ENCODE results near the gene TRMT44. TPM values are rescaled to one million over a fixed set of nuclear protein-coding genes. Genes with fewer than 3 reads are reported as not detected.
A peak's percentile ranks its signal among the peaks of the same experiment; 100 is the strongest.

Gene TRMT44
- total RNA-seq, 1 donor from 2014 or later, result 27.5 TPM

GRCh38 chr4:8514391-8514790 lies 73.8 kb downstream of the TRMT44 start:
- DNase-seq, result no peak

DNA sequence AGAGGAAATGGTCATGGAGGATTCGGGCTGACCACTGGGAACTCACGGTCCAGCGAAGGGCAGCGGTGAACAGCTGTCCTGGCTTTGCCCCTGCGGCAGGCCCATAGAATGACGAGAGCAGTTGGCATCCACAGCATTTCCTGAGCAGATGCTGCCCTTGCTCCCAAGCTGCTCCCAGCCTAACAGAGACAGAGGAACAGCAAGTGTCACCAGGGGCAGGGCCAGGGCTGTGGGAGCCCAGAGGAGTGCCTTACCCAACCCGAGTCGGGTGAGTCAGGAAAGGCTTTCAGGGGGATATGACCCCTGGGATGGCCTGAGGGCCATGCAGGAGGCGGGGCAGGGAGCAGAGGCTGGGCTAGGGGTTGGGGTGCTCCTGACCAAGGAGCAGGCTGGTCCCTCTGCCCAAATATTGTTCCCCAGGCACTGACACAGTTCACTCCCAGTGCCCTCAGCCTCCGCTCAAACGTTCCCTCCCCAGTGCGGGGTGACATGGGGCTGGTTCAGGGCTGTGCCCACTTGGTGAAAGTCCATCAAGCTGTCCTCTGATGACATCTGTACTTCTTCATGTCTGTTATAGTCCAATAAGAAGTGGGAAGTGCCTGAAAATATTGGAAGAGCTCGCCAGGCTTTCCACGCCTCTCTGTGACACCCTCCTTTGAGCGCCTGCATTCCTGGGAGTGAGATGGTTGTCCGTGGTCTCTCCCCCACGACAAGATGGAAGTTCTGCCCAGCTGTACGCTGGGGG lies 74.9 kb downstream of the TRMT44 start:
- peak; percentile 73 for DNase-seq

GRCh38 chr4:8516061-8516573 lies 75.5 kb downstream of the TRMT44 start:
- DNase-seq, result no peak

DNA sequence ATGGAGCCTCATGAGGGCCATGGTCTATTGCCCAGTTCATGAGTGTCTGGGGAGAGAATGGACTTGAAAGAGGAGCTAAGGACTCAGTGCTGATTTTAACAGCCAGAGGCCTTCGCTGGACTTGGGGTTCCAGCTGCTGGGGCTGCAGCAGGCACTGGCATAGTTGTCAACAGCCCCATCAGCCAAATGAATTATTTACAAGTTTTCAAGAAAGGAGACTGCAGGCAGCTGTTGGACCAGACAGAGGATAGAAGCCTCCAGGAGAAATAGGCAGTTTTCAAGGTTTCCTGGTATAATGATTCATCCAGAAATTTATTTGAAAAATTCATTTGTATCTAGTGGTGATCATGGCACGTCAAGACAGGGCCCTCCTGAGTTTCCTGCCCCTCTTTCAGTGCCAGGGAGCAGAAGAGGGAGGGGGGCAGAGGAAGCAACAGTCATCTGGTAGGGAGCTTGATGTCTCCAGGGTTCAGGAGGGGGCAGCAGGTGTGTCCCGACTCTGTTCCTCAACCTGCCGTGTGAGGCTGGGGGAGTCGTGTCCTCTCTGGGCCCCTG lies 76.5 kb downstream of the TRMT44 start:
- DNase-seq, result no peak

- DNase-seq, result no peak
These were observed 77.4 kb downstream of the TRMT44 start for GRCh38 chr4:8517946-8518345.

DNA sequence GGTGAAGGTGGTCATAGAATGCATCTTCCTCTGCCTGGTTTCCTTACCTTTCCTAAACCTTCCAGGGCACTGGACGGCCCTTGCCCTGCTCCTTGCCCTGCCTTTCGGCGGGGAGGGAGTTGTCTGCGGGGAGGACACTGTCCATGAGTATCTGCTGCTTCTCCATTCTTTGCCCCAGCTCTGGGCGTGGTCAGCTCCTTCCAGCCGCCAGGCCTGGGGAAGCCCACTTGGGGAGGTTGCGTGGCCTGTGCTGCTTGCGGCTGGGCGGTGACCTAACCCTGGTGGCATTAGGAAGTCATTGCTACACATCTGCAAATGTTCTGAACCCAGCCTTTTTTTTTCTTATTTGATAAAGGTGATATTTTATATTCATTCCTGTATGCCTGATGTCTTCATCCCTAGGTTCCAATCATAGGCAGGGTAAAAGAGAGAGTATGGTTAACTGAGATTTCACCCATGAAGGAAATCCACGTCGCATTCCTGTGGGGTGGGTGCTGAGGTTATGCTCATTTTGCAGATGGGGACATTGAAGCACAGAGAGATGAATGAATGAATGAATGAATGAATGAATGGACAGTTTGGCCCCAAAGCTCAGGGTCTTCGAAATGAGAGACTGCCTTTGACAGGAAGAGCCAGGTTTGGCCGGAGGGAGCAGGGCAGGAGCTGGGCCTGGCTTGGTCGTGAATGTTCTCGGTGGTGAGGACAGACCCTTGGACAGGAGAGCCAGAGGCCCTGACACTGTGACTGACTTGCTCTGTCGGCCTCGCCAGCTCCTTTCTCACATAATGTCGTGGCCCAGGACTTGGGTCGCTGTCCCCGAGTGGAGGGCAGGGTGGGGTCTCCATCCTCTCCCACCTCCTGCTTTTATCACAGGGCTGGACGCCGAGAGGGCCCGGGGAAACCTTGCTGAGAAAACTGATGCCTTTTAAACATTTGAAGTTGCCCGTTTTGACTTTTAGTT lies 81.9 kb downstream of the TRMT44 start:
- no peak for DNase-seq

GRCh38 chr4:8523175-8523574 lies 82.6 kb downstream of the TRMT44 start:
- no peak for DNase-seq

DNA sequence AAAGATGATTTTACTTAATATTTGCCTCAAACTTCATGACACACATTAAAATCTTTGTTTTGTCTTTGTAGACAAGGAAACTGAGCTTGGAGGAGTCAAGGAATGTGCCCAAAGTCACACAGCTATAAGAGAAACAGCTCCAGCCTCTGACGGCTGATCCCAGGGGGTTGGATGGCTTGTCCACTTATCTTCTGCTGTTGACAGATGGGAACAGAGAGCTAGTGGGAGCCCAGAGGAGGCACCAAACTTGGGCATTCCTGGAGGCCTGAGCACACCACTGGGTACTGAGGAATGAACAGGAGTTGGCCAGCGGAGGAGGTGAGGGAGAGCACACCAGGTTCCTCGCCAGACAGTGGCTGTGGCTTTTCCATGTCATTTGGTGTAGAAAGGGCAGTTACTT lies 83.2 kb downstream of the TRMT44 start:
- DNase-seq, result no peak

GRCh38 chr4:8524595-8525382 lies 84.2 kb downstream of the TRMT44 start:
- no peak for DNase-seq

DNA sequence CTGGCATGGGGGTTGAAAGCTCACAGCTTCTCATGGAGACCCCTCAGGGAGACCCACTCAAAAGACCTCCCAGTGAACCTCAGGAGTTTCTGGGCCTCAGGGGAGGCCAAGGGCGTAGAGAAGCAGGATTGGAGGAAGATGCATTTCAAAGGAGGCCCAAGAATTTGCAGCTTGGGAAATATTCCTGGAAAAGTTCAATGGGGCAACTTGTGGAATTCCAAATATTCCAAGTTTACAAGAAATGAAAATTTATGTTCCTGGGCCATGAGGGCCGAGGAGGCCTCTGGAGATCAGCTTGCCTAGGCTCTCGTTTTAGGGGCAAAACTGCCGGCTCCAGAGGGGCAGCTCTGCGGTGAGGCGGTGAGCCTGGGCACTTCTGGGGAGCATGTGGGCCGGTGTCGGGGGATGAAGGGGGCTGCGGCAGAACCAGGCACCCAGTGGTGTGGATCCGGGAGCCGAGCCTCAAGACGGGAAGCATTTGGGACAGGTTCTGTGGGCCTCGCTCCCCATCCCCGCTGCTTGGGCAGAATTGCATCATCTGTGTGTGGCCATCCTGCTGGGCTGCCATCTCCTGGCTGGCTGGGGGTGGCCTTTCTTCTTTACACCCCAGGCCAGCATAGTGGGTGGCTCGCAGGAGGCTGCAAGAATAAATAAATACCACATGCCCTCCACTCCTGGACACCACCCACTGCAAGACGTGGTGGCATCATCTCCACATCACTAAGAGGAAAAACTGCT lies 85.0 kb downstream of the TRMT44 start:
- DNase-seq, result no peak

Small RNA genes within 50 kb of the gene (small RNA-seq; reads per million reads assigned to genes)
- 0.21 reads per million, percentile 30 among the genes with 10 or more reads in this experiment for gene RNA5SP152 (ENCODE audit: low replicate concordance)

Other genes with a start within 250 kb of the TRMT44 start
- gene SH3TC1, start 241.5 kb upstream of the TRMT44 start, total RNA-seq, result 20.2 TPM
- gene HTRA3, start 171.0 kb upstream of the TRMT44 start, total RNA-seq, result 35.2 TPM
- gene ACOX3, start 54 bp upstream of the TRMT44 start, total RNA-seq, result 33.1 TPM
- gene GPR78, start 139.6 kb downstream of the TRMT44 start, total RNA-seq, result 1.3 TPM
- gene CPZ, start 152.0 kb downstream of the TRMT44 start, total RNA-seq, result 6.8 TPM